HepG2 (cell line): ENCODE data around the gene IFI35. TPM values are rescaled to one million over a fixed set of nuclear protein-coding genes. Genes with fewer than 3 reads are reported as not detected.

Experiments used
- HDAC1 ChIP-seq: sonication (generic); formaldehyde crosslinking; IDR thresholded peaks from 2 replicates; pipeline ENCODE4 v1.5.1; 2020; ENCODE audit warnings: mild to moderate bottlenecking, missing genetic modification reagents
- HOXA7 ChIP-seq: sonication (generic); formaldehyde crosslinking; IDR thresholded peaks from 2 replicates; pipeline ENCODE4 v1.8.1; 2022; ENCODE audit warnings: mild to moderate bottlenecking, missing genetic modification reagents, moderate library complexity
- RXRA ChIP-seq: sonication (generic); formaldehyde crosslinking; IDR thresholded peaks from 2 replicates; pipeline ENCODE4 v1.5.1; 2020; ENCODE audit warnings: missing genetic modification reagents
- SIN3A ChIP-seq: IDR thresholded peaks from 2 replicates; pipeline ENCODE4 v1.6.1; 2011; ENCODE audit warnings: low read depth, mild to moderate bottlenecking, control low read depth, low read length, borderline replicate concordance
- SMARCC2 ChIP-seq: fragments of 450-650 bp; IDR thresholded peaks from 2 replicates; pipeline ENCODE4 v1.6.1; 2017; ENCODE audit warnings: antibody characterized with exemption, mild to moderate bottlenecking
- THYN1 ChIP-seq: sonication (generic); formaldehyde crosslinking; IDR thresholded peaks from 2 replicates; pipeline ENCODE4 v1.8.1; 2023; ENCODE audit warnings: low read depth, mild to moderate bottlenecking, moderate library complexity, missing genetic modification reagents, borderline replicate concordance
- ZBTB7A ChIP-seq: sonication (generic); formaldehyde crosslinking; IDR thresholded peaks from 2 replicates; pipeline ENCODE4 v1.8.0; 2022; ENCODE audit warnings: mild to moderate bottlenecking, missing genetic modification reagents
- ZMAT3 ChIP-seq: sonication (generic); formaldehyde crosslinking; conservative IDR thresholded peaks from 2 replicates; pipeline ENCODE4 v1.7.0; 2021; ENCODE audit warnings: missing genetic modification reagents
- ZMYM3 ChIP-seq: sonication (generic); formaldehyde crosslinking; IDR thresholded peaks from 2 replicates; pipeline ENCODE4 v1.5.1; 2020; ENCODE audit warnings: mild to moderate bottlenecking, missing genetic modification reagents
- ZNF12 ChIP-seq: sonication (generic); formaldehyde crosslinking; IDR thresholded peaks from 2 replicates; pipeline ENCODE4 v1.5.0; 2020; ENCODE audit warnings: missing genetic modification reagents
- ZNF207 ChIP-seq: fragments of 450-650 bp; IDR thresholded peaks from 2 replicates; pipeline ENCODE4 v1.6.1; 2016; ENCODE audit warnings: antibody characterized with exemption, borderline replicate concordance
- ZNF816 ChIP-seq: sonication (generic); formaldehyde crosslinking; IDR thresholded peaks from 2 replicates; pipeline ENCODE4 v1.8.0; 2022; ENCODE audit warnings: missing genetic modification reagents, mild to moderate bottlenecking, borderline replicate concordance
- polyA plus RNA-seq, 8 experiments: library from polyadenylated mRNA; depleted of rRNA in 3 of 8; stranded (reverse) in 7 of 8; unstranded in 1 of 8; fragments of >200 nt; fragmentation: Illumina TruSeq in 4 of 8; extraction: Trizol in 4 of 8; gene quantifications; 2 replicates each; pipeline versions ENCODE4 v1.2.1 to v1.2.3, GENCODE V29; 2011 to 2016; ENCODE audit warnings: low read depth in 4 of 8, missing spikeins in 1 of 8, mixed read lengths in 1 of 8; ENCODE audit not compliant: insufficient read depth in 1 of 8
- total RNA-seq, 5 experiments: library from RNA; depleted of rRNA; stranded (reverse); fragments of >200 nt; fragmentation: Illumina TruSeq; extraction: Trizol; gene quantifications; 2 replicates each; pipeline ENCODE4 v1.2.3, GENCODE V29; 2016; ENCODE audit warnings: low read depth in 1 of 5
- TF ChIP-seq, protein P1 (sequence below): sonication (generic); formaldehyde crosslinking; IDR thresholded peaks from 2 replicates; pipeline ENCODE4 v1.4.0; 2020; ENCODE audit warnings: low read depth, missing genetic modification reagents
- TF ChIP-seq, protein P2 (sequence below): sonication (generic); formaldehyde crosslinking; IDR thresholded peaks from 2 replicates; pipeline ENCODE4 v1.4.0; 2020; ENCODE audit warnings: missing genetic modification reagents
- TF ChIP-seq, protein P3 (sequence below): sonication (generic); formaldehyde crosslinking; IDR thresholded peaks from 2 replicates; pipeline ENCODE4 v1.5.1; 2020; ENCODE audit warnings: missing genetic modification reagents, mild to moderate bottlenecking, borderline replicate concordance

Gene IFI35
- total and polyA plus RNA-seq, 2 of the 13 experiments (the other 11 are each of a cell fraction or from before 2014, with no cell fraction given), result 28.9 to 38.1 TPM

DNA sequence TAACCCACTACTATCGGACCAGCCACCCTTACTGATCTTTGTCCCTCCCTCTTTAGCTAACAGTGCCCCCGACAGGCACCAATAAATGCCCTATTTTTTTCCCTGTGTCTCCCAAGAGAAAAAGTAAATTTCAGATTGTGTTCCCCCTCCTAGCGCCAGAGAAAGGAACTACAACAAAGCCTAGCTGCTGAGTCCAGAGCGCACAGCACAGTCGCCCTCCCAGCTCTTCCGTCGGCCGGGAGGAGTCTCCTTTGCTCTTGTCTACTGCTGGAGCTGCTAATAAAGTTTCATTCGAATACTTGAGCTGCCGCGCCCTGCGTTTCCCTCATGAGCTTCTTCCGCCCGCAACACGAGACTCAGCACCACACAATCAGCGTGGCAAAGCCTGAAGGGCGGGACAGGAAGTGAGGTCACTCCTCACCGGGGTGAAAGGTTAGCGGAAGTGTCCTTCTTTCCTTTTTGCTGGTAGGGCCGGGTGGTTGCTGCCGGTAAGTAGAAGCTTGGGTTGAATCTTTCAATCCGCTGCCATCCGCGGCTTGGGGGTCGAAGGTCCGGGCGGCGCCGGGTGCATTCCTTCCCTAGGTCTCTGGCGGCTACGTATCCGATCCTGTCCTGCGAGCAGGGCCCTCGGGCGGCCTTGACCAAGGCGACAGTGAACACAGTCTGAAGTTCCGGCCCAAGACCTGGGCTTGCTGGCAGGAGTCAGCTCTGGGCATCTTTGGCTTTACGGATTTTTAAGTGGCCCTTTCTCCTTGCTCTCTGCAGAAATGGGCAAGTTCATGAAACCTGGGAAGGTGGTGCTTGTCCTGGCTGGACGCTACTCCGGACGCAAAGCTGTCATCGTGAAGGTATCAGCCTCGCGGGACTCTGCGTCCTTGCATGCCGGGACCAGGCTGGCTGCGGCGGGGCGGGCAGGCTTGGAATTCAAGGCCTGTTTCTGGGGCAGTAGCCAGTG lies 8.3 kb upstream of the IFI35 start, which contains the start of gene RPL27 (continued):
- TF ChIP-seq, protein P1, sequence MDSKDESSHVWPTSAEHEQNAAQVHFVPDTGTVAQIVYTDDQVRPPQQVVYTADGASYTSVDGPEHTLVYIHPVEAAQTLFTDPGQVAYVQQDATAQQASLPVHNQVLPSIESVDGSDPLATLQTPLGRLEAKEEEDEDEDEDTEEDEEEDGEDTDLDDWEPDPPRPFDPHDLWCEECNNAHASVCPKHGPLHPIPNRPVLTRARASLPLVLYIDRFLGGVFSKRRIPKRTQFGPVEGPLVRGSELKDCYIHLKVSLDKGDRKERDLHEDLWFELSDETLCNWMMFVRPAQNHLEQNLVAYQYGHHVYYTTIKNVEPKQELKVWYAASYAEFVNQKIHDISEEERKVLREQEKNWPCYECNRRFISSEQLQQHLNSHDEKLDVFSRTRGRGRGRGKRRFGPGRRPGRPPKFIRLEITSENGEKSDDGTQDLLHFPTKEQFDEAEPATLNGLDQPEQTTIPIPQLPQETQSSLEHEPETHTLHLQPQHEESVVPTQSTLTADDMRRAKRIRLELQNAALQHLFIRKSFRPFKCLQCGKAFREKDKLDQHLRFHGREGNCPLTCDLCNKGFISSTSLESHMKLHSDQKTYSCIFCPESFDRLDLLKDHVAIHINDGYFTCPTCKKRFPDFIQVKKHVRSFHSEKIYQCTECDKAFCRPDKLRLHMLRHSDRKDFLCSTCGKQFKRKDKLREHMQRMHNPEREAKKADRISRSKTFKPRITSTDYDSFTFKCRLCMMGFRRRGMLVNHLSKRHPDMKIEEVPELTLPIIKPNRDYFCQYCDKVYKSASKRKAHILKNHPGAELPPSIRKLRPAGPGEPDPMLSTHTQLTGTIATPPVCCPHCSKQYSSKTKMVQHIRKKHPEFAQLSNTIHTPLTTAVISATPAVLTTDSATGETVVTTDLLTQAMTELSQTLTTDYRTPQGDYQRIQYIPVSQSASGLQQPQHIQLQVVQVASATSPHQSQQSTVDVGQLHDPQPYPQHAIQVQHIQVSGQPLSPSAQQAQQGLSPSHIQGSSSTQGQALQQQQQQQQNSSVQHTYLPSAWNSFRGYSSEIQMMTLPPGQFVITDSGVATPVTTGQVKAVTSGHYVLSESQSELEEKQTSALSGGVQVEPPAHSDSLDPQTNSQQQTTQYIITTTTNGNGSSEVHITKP (CRISPR knock-in tag), result peak; percentile 83
- peak; percentile 96 for TF ChIP-seq ZMAT3 (CRISPR knock-in tag)
- peak; percentile 97 for TF ChIP-seq HDAC1 (CRISPR knock-in tag)
- TF ChIP-seq, protein P2, sequence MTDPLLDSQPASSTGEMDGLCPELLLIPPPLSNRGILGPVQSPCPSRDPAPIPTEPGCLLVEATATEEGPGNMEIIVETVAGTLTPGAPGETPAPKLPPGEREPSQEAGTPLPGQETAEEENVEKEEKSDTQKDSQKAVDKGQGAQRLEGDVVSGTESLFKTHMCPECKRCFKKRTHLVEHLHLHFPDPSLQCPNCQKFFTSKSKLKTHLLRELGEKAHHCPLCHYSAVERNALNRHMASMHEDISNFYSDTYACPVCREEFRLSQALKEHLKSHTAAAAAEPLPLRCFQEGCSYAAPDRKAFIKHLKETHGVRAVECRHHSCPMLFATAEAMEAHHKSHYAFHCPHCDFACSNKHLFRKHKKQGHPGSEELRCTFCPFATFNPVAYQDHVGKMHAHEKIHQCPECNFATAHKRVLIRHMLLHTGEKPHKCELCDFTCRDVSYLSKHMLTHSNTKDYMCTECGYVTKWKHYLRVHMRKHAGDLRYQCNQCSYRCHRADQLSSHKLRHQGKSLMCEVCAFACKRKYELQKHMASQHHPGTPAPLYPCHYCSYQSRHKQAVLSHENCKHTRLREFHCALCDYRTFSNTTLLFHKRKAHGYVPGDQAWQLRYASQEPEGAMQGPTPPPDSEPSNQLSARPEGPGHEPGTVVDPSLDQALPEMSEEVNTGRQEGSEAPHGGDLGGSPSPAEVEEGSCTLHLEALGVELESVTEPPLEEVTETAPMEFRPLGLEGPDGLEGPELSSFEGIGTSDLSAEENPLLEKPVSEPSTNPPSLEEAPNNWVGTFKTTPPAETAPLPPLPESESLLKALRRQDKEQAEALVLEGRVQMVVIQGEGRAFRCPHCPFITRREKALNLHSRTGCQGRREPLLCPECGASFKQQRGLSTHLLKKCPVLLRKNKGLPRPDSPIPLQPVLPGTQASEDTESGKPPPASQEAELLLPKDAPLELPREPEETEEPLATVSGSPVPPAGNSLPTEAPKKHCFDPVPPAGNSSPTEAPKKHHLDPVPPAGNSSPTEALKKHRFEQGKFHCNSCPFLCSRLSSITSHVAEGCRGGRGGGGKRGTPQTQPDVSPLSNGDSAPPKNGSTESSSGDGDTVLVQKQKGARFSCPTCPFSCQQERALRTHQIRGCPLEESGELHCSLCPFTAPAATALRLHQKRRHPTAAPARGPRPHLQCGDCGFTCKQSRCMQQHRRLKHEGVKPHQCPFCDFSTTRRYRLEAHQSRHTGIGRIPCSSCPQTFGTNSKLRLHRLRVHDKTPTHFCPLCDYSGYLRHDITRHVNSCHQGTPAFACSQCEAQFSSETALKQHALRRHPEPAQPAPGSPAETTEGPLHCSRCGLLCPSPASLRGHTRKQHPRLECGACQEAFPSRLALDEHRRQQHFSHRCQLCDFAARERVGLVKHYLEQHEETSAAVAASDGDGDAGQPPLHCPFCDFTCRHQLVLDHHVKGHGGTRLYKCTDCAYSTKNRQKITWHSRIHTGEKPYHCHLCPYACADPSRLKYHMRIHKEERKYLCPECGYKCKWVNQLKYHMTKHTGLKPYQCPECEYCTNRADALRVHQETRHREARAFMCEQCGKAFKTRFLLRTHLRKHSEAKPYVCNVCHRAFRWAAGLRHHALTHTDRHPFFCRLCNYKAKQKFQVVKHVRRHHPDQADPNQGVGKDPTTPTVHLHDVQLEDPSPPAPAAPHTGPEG (CRISPR knock-in tag), result peak; percentile 66
- TF ChIP-seq RXRA (CRISPR knock-in tag), result peak; percentile 89
- no peak for TF ChIP-seq SMARCC2
- TF ChIP-seq THYN1, result no peak
- 0 out of 2 replicates have a peak, but pooled peaks have one; percentile 42 for TF ChIP-seq ZNF12 (CRISPR knock-in tag)
- TF ChIP-seq ZNF816 (CRISPR knock-in tag), result no peak; the same call in 1 of the 2 replicates
- TF ChIP-seq ZNF207, result no peak
- no peak for TF ChIP-seq HOXA7 (CRISPR knock-in tag)
- TF ChIP-seq SIN3A, result no peak
- TF ChIP-seq ZBTB7A (CRISPR knock-in tag), result no peak
- TF ChIP-seq, protein P3, sequence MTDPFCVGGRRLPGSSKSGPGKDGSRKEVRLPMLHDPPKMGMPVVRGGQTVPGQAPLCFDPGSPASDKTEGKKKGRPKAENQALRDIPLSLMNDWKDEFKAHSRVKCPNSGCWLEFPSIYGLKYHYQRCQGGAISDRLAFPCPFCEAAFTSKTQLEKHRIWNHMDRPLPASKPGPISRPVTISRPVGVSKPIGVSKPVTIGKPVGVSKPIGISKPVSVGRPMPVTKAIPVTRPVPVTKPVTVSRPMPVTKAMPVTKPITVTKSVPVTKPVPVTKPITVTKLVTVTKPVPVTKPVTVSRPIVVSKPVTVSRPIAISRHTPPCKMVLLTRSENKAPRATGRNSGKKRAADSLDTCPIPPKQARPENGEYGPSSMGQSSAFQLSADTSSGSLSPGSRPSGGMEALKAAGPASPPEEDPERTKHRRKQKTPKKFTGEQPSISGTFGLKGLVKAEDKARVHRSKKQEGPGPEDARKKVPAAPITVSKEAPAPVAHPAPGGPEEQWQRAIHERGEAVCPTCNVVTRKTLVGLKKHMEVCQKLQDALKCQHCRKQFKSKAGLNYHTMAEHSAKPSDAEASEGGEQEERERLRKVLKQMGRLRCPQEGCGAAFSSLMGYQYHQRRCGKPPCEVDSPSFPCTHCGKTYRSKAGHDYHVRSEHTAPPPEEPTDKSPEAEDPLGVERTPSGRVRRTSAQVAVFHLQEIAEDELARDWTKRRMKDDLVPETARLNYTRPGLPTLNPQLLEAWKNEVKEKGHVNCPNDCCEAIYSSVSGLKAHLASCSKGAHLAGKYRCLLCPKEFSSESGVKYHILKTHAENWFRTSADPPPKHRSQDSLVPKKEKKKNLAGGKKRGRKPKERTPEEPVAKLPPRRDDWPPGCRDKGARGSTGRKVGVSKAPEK, result peak; percentile 78; the same call in 1 of the 2 replicates
- TF ChIP-seq ZMYM3 (CRISPR knock-in tag), result peak; percentile 86
